ENCODE results near the gene PHACTR3.

- no peak for TF ChIP-seq CTCF (IDR thresholded peaks at IDR 0.05)
- TF ChIP-seq POLR2A (IDR thresholded peaks at IDR 0.05) = no peak
These were observed 28.0 kb upstream of the PHACTR3 start for GRCh38 chr20:59576216-59576953.

Measured in tibial nerve (tissue), 3 donors.